Hypothalamus (tissue), 51 donors: Measurements from ENCODE around the gene ALKBH4.
"Not testable (repeated sequence)": the region's sequence is repeated elsewhere in the genome, so short reads cannot be mapped to it uniquely, and the experiment has no call there.

ENCODE experiments used
- DNase-seq, 51 donors: peaks; one replicate each; lab custom pipeline; 2025; lab: John Stamatoyannopoulos, UW

Gene ALKBH4

DNA sequence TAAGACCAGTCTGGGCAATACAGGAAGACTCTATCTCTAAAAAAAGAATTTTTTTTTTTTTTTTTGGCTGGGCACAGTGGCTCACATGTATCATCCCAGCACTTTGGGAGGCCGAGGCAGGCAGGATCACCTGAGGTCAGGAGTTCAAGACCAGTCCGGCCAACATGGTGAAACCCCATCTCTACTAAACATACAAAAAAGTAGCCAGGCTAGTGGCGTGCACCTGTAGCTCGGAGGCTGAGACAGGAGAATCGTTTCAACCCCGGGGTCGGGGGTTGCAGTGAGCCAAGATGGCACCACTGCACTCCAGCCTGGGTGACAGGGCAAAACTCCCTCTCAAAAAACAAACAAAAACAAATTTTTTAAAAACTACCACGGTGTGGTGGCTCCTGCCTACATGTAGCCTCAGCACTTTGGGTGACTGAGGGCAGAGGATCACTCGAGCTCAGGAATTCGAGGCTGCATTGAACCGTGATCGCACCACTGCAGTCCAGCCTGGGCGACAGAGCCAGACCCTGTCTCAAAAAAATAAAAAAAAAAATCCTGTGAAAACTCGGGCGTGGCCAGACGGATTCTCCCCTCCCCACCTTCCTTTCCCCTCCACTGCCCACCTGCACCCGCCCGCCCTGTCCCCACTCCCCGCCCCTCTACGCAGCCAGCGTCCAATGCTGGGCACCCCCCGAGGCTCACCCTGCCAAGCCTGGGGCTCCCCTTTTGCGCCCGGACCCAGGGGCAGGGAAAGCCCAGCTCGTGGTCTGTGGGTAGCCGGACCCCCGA lies 32.0 kb downstream of the ALKBH4 start:
- peak in 1 of 51 donors; percentile 60 for DNase-seq

DNA sequence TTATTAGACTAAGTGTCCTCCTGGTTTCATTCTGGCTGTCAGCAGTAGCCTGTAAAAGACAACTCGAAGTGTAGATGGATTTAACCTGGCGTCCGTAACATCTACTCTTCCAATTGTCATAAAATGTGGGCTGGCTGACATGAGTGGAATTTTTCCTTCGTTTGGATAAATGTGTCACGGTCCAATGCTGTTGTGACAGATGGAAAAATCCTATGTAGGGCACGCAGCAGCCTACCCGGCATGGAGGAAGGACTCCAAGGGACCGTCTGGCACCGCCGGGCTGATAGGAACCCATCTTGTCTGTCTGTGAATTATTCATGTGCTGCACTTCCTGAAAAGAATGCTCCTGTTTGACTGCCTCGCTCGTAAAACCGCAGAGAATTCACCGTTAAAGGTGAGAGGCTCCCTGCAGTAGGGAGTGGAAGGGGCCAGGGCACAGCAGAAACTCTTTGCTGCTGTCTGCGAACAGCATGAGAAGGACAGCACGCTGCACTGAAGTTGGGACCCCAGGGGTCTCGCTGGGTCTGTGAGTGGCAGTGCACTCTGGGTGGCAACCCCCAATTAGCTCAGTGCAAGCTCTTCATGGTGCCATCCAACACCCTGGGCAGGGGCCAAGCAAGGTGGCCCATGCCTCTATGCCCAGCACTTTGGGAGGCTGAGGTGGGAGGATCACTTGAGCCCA lies 32.9 kb downstream of the ALKBH4 start:
- peak in 6 of 51 donors; percentile 7 to 59 (median 31) for DNase-seq

DNA sequence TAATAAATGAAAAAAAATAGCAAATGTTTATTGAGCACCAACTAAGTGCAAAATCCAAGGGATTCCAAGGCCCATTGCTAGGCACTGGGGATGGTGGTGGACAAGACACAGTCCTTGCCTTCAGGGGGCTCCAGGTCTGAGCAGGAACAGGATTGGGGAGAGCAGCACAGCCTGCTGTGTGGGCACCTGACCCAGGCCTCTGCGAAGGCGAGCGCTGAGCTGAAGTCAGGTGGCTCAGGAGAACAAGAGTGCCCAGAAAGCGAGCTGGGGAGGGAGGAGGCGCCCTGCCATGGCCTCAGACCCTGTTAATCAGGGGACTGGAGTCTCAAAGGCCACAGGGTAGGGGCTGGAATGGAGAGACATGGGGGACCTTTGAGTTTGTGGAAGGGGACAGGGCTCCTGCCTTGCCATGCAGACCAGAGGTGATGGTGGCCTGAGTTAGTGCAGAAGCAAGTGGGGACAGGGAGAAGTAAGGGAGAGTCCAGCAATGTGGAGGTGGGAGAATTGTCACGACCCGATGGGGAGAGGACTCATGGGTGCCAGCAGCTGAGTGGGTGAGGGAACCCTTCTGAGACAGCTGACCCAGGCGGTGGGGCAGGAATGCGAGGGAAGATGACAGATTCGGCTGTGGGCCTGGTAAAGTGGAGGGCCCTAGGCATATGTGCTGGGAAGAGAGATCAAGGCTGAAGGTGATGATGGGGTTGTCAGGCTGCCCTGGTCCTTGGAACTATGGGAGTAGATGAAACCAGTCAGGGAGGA lies 35.3 kb downstream of the ALKBH4 start:
- DNase-seq, result no peak

DNA sequence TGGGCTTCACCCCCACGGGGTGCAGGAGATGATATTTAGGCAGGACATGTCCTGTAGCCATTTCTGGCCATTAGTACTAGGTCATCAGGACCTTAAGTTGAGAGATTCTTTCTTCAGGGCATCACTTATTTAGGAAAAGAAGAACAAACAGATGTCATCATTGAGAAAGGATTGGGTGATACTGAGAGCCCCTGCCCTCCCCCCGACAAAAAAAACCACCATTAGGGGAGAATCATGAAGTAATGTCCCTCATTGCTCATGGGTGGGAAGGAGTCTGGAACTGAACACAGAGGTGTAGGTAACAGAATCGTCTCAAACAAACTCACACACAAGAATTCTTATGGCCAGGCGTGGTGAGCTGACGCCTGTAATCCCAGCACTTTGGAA lies 37.7 kb downstream of the ALKBH4 start:
- no peak for DNase-seq

DNA sequence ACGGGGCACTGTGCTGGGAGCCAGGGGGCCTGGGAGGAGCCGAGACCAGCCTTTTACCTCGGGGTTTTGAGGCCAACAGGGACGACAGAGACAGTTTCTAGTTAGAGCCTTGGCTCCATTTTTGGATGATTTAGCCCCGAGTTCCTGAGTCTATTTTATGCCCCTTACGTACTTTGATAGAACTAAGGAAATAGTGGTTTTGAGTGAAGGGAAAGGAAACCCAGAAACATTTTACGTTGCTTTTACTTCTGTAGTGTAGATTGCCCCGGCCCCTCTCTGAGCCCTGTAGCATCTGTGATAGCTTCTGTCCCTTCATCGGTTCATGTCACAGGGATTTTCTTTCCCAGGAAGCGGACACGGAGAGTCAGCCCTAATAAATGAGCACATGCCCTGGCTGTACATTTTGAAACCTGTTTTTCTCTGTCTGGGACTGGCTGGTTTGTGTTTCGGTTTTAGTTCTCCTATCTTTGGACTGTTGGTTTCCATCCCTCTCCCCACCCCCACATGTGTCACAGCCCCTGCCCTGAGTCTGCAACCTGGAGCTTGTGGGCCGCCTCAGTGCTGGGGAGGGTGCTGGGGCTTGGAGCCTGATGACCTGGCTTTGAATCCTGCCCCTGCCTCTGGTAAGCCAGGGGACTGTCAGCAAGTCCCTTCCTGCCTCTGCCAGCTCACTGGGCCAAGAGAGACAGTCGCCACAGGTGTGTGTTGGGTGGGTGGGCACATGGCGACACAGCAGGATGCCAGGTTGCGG lies 38.2 kb downstream of the ALKBH4 start:
- peak in 8 of 51 donors; percentile 4 to 38 (median 16) for DNase-seq

DNA sequence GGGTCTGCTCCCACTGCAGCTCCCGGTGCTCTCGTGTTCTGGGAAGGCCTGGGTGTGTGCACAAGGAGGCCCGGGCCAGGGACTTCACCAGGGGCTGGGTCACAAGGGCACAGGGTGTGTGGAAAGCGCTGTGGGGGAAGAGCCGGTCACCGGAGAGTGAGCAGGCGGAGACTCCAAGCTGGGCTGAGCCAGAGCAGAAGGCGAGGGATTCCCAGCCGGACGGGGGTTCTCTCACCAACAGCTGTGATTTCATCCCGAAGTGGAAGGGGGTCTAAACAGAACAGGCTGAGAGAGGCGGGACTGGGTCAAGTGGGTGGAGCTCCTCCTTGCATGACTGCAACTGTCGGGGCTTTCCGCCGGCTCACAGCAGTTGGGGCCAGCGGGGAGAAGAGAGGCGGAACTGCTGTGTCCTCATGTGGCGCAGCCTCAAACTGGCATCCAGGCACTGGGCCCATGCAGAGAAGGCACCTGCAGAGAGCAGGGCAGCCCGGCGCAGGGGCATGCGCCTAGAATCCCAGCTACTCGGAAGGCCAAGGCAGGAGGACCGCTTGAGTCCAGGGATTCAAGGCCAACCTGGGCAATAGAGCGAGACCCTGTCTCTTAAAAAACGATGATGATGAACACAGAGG lies 38.9 kb downstream of the ALKBH4 start:
- peak in 18 of 51 donors; percentile 10 to 42 (median 20) for DNase-seq

DNA sequence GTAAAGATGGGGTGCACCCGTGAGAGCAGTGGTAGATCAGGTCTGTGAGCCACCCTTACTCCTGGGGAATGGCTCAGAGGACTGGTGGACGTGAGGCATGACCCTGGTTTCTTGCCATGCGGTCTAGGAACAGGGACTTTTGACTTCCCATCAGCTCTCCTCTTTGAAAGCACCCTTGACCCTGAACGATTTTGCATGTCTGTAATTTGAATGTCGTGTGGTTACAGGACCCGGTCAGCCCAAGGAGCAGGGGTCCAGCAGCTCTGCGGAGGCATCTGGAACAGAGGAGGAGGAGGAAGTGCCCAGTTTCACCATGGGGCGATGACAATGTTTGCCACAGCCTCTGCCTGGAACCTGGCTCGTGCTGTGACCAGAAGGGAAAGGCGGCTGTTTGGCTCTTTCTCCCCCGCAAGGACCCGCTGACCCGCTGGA lies 39.9 kb downstream of the ALKBH4 start:
- peak in 8 of 51 donors; percentile 16 to 27 (median 20) for DNase-seq

DNA sequence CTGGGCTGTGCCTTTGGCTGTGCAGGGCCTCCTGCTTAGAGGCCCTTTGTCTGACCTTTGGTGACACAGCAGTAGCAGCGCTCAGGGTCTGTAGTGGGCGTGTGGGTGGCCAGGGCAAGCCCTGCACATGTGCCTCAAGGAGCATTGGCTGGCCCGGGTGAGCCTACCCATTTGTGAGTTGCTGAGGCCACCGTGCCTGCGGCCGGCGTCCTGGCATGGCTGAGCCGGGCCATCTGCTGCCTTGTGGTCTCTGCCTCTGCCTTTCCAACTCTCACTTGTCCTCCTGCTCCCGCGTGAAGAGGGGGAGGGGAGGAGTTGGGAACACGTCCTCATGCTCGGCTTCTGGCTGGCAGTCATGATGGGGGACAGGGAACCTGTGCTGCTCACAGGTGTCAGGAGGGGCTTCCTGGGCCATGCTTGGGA lies 40.5 kb downstream of the ALKBH4 start:
- no peak for DNase-seq

DNA sequence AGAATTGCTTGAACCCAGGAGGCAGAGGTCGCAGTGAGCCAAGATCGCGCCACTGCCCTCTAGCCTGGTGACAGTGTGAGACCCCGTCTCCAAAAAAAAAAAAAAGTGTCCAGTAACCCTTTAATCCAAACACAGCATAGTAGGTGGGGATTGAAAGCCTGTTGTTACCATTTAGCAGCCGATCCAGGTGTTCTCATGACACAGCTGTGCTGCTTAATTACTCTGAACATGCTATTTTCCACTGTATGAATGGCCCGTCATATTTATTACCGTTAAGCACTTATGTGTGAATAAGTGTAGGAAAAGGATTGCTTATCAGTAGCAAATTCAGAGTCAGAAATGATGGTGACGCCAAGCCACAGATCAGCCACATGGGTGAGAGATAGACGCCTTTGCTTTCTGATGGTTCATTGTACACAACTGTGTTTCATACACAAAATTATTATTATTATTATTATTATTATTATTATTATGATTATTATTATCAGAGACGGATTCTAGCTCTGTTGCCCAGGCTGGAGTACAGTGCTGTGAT lies 42.9 kb downstream of the ALKBH4 start:
- no peak for DNase-seq

DNA sequence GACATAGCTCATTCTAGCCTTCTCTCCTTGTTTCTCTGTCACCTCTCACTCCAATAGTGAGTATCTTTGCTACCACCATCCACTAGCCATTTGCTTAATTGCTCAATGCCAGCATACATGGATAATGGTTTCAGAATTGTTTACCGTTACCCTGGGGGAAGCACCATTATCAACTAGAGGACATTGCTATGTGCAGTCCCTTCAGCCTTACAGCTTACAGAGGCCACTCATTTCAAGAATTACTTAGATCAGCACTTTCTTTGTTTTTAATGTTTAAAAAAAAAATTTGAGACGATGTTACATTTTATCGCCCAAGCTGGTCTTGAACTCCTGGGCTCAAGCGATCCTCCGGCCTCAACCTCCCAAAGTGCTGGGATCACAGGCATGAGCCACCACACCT lies 46.1 kb downstream of the ALKBH4 start:
- DNase-seq, result no peak

DNA sequence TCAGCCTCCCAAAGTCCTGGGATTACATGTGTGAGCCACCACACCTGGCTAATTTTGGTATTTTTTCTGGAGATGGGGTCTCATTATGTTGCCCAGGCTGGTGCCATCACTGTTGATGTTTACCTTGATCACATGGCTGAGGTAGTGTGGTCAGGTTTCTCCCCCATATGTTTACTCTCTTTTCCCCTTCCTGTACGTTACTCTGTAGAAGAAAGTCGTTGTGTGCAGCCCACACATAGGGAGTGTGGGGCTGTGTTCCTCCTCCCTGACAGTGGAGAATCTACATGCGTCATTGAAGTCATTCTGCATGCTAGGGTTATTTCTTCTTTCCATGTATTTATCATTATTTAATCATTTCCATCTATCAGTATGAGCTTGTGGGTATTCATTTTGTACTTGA lies 47.6 kb downstream of the ALKBH4 start:
- no peak for DNase-seq

DNA sequence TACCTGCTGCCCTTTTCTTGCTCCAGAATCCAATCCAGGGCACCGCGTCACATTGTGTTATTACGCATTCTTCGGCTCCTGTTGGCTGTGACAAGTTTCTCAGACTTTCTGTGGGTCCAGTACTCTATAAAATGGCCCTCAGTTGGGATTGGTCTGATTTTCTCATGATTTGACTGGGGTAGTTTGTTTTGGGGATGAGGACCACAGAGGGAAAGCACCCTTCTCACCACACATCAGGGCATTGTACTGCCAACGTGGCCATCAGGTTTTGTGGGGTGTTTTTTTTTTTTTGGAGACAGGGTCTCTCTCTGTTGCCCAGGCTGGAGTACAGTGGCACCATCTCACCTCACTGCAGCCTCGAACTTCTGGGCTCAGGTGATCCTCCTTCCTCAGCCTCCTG lies 48.3 kb downstream of the ALKBH4 start:
- no peak for DNase-seq

DNA sequence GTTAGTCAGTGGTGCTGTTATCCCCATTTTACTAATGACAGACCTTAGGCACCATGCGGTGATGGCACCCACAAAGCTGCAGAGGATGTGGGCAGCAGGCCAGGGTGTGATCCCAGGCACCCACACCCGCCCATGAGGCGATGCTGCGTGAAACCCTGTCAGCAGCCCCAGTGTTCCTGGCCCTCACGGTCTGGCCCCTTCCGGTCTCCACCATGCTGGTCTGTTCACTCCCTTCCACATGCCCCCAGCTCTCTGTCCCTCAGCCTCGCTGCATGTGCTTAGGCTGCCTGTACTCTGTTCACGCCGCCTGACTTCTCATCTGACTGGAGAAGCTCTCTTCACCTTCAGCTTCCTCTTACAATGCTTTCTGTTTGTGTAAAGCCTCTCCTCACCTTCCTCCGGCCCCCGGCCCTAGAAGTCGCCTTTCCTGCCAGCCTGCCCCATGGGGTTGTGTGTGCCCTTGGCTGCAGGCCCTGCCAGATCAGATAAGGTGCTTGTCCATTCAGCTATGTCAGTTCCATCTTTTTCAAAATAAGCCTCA lies 48.9 kb downstream of the ALKBH4 start:
- DNase-seq, result no peak

DNA sequence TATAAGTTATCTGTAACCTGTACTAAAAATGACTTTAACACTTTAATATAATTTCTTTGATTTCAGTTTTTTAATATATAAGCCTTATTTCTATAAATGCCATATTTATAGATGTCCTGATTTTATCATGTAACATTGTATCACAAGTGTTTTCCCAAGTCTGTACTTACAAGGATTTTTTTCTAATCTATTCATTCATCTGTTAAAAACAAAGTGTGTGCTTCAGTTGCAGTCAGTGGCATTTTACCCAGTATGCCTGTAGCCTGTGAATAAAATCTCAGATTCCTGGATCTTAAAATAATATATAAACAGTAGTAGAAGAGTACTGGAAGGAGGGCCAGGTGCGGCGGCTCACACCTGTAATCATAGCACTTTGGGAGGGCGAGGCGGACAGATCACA lies 51.1 kb downstream of the ALKBH4 start:
- no peak for DNase-seq

DNA sequence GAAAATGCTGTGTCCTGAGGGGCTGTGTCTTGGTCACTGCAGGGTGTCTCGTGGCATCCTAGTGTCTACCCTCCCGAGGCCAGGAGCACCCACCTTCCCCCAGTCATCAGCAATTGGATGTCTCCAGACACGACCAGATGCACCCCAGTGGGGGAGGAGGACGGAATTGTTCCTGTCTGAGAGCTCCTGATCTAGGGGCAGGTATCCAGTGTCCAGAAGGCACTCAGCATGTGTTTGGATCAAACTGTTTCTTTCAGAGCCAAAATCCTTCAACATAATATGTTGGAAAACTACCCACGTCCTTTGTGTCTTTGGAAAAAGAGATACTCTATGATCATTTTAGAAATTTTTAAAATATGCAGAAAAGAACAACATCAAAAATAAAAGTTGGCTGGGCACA lies 51.6 kb downstream of the ALKBH4 start:
- DNase-seq, result peak in 1 of 51 donors; percentile 30

DNA sequence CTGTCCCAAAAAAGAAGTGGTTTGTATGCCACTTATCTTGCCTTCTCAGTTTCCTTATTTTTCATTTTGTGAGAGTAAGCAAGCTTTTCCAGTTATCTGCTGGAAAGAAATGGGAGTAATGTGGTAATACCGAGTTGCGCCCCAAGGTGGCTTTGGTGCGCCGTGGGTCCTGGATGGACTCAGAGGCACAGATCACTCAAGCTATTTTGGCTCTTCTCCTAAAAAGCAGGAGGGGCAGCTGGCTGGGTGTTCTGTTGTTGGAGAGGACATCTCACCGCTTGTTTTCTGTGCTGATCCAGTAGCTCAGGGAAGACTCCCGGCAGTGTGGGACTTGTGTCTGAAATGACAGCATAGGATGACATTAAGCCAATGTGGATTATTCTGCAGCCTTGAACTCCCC lies 52.1 kb downstream of the ALKBH4 start:
- DNase-seq, result peak in 23 of 51 donors; percentile 10 to 63 (median 27)

DNA sequence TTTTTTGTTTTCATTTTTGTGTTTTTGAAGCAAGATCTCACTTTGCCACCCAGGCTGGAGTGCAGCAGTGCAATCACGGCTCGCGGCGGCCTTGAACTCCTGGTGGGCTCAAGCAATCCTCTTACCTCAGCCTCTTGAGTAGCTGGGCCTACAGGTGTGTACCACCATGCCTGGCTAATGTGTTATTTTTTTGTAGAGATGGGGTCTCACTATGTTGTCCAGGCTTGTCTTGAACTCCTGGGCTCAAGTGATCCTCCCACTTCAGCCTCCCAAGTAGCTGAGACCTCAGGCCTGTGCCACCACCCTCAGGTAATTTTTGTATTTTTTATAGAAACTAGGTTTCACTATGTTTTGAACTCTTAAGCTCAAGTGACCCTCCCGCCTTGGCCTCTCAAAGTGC lies 53.7 kb downstream of the ALKBH4 start:
- no peak for DNase-seq

DNA sequence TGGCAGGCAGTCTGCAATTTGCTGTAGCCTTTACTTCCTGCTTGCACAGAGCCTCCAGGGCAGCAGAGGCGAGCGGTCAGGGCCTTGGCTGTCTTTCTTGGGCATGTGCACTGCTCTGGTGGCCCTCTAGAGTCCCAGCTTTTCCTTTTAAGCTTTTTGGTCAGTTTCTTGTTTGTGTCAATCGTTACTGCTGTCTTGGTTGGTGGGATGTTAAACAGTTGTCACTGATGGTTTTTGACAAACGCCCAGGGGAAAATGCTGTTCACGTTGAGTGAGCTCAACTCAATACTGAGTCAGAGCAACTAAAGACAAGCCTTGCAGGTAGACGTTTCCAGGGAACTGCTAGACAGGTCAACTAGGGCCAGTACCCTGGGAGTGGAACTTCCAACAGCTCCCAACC lies 54.5 kb downstream of the ALKBH4 start:
- DNase-seq, result no peak

DNA sequence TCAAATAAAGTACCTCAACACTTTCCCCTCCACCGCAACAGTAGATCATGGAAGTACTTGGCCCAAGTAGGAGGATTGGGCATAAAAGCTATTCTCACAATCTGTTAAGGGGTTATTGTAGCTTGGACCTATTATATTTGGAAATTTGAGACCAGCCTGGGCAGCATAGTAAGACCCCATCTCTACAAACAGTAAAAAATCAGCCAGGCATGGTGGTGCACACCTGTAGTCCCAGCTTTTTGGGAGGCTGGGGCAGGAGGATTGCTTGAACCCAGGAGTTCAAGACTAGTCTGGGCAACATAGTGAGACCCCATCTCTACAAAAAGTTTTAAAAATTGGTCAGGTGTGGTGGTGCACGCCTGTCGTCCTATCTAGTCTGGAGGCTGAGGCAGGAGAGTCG lies 55.3 kb downstream of the ALKBH4 start:
- no peak for DNase-seq

DNA sequence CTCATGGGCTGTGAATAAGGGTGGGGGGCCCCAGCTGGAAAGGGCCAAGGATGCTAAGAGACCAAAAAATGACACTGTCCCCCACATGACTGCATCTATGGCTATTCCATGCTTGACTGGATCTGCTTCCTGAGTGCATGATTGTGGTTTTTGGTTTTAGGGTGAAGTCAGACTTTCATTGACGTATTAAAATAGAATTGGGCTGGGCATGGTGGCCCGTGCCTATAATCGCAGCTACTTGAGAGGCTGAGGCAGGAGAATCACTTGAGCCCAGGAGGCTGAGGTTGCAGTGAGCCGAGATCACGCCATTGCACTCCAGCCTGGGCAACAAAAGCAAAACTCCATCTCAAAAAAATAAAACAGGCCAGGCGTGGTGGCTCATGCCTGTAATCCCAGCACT lies 56.1 kb downstream of the ALKBH4 start:
- DNase-seq, result not testable (repeated sequence)
